Stimulated activated CD8-positive, alpha-beta memory T cell treated with anti-CD3 and anti-CD28 coated beads, Interleukin-15, amount 100 ng/mL, for 1 hour (primary cell): ENCODE measurements around the gene ALS2CL.

Source experiments
- DNase-seq: peaks from one replicate; pipeline ENCODE4 v3.0.0-alpha.2; 2020; ENCODE audit warnings: low read depth

Gene ALS2CL

GRCh38 chr3:46629551-46630517 lies 63.6 kb downstream of the ALS2CL start:
- peak; percentile 60 for DNase-seq

- no peak for DNase-seq
Observed at GRCh38 chr3:46628901-46629369, 64.5 kb downstream of the ALS2CL start.

- no peak for DNase-seq
Observed at GRCh38 chr3:46627078-46627477, 66.4 kb downstream of the ALS2CL start.

GRCh38 chr3:46626039-46626438 lies 67.4 kb downstream of the ALS2CL start:
- DNase-seq = no peak

- no peak for DNase-seq
Observed at GRCh38 chr3:46624975-46625490, 68.4 kb downstream of the ALS2CL start.

GRCh38 chr3:46624533-46624932 lies 68.9 kb downstream of the ALS2CL start:
- no peak for DNase-seq

- no peak for DNase-seq
Observed at GRCh38 chr3:46619845-46620778, 73.4 kb downstream of the ALS2CL start.
